ENCODE results near the gene NME4. TPM values are rescaled to one million over a fixed set of nuclear protein-coding genes. Genes with fewer than 3 reads are reported as not detected.

The NME4 gene
- total and polyA plus RNA-seq, 9 donors: 53.5 to 115 (median 96.4) TPM

- under 1% methylated on average over 93 of the region's 97 CpGs for WGBS (ENCODE audit: insufficient coverage)
- DNase-seq: no peak
- H3K27me3 ChIP-seq (ENCODE audit: control insufficient read depth, insufficient read depth, low read length): peaks cover 5% of the 10 kb centered on the region
Observed at GRCh38 chr16:426115-426905, 29.3 kb downstream of the NME4 start.

GRCh38 chr16:426906-427249 lies 29.9 kb downstream of the NME4 start:
- Histone ChIP-seq H3K4me1 (ENCODE audit: control insufficient read depth, insufficient read depth, low read length) (peaks cover 25% of the 10 kb centered on the region), H3K36me3 (ENCODE audit: control insufficient read depth, insufficient read depth, low read length) (peaks cover 4% of the 10 kb centered on the region), H3K9me3 (replicated peaks; ENCODE audit: control insufficient read depth, low read depth, low read length) (no peaks in the 10 kb centered on the region), H3K27me3 (ENCODE audit: control insufficient read depth, insufficient read depth, low read length) (peaks cover 5% of the 10 kb centered on the region), H3K4me3 (ENCODE audit: low read length) (peak overlapping the region; percentile 58), H3K27ac (ENCODE audit: low read length) (no peak overlapping the region)
- no peak for DNase-seq
- WGBS (ENCODE audit: insufficient coverage): no CpG with 5 or more reads among the region's 13 CpGs

More at GRCh38 chr16:426115-426905, 29.3 kb downstream of the NME4 start:
- Histone ChIP-seq H3K36me3 (ENCODE audit: control insufficient read depth, insufficient read depth, low read length) (peaks cover 4% of the 10 kb centered on the region), H3K27ac (ENCODE audit: low read length) (no peak overlapping the region), H3K4me3 (ENCODE audit: low read length) (peak overlapping the region; percentile 58), H3K4me1 (ENCODE audit: control insufficient read depth, insufficient read depth, low read length) (peaks cover 25% of the 10 kb centered on the region), H3K9me3 (replicated peaks; ENCODE audit: control insufficient read depth, low read depth, low read length) (no peaks in the 10 kb centered on the region)

GRCh38 chr16:427250-427649 lies 30.3 kb downstream of the NME4 start:
- Histone ChIP-seq H3K27me3 (ENCODE audit: control insufficient read depth, insufficient read depth, low read length) (peaks cover 5% of the 10 kb centered on the region), H3K9me3 (replicated peaks; ENCODE audit: control insufficient read depth, low read depth, low read length) (no peaks in the 10 kb centered on the region), H3K36me3 (ENCODE audit: control insufficient read depth, insufficient read depth, low read length) (peaks cover 4% of the 10 kb centered on the region), H3K4me1 (ENCODE audit: control insufficient read depth, insufficient read depth, low read length) (peaks cover 25% of the 10 kb centered on the region), H3K4me3 (ENCODE audit: low read length) (peak overlapping the region; percentile 58), H3K27ac (ENCODE audit: low read length) (no peak overlapping the region)
- 23% methylated on average over 5 of the region's 10 CpGs for WGBS (ENCODE audit: insufficient coverage)
- no peak for DNase-seq

GRCh38 chr16:430904-431303 lies 33.9 kb downstream of the NME4 start:
- H3K36me3 ChIP-seq (ENCODE audit: control insufficient read depth, insufficient read depth, low read length): peaks cover 4% of the 10 kb centered on the region
- DNase-seq: no peak
- H3K27ac ChIP-seq (ENCODE audit: low read length): no peak overlapping the region
- 100% methylated on average over 2 of the region's 7 CpGs for WGBS (ENCODE audit: insufficient coverage)
- no peak overlapping the region for H3K4me3 ChIP-seq (ENCODE audit: low read length)
- H3K4me1 ChIP-seq (ENCODE audit: control insufficient read depth, insufficient read depth, low read length): peaks cover 11% of the 10 kb centered on the region
- peaks cover 2% of the 10 kb centered on the region for H3K27me3 ChIP-seq (ENCODE audit: control insufficient read depth, insufficient read depth, low read length)
- H3K9me3 ChIP-seq (replicated peaks; ENCODE audit: control insufficient read depth, low read depth, low read length): no peaks in the 10 kb centered on the region

GRCh38 chr16:440627-441026 lies 43.6 kb downstream of the NME4 start:
- peak; percentile 74 for DNase-seq
- H3K27me3 ChIP-seq (ENCODE audit: control insufficient read depth, insufficient read depth, low read length): no peaks in the 10 kb centered on the region

GRCh38 chr16:441447-441846 lies 44.4 kb downstream of the NME4 start:
- Histone ChIP-seq H3K27me3 (ENCODE audit: control insufficient read depth, insufficient read depth, low read length) (no peaks in the 10 kb centered on the region), H3K36me3 (ENCODE audit: control insufficient read depth, insufficient read depth, low read length) (no peaks in the 10 kb centered on the region), H3K9me3 (replicated peaks; ENCODE audit: control insufficient read depth, low read depth, low read length) (no peaks in the 10 kb centered on the region), H3K4me1 (ENCODE audit: control insufficient read depth, insufficient read depth, low read length) (peaks cover 35% of the 10 kb centered on the region), H3K4me3 (ENCODE audit: low read length) (no peak overlapping the region), H3K27ac (ENCODE audit: low read length) (peak overlapping the region; percentile 31)
- no peak for DNase-seq
- 98% methylated on average over 5 of the region's 6 CpGs for WGBS (ENCODE audit: insufficient coverage)

More at GRCh38 chr16:440627-441026, 43.6 kb downstream of the NME4 start:
- H3K27ac ChIP-seq (ENCODE audit: low read length): peak overlapping the region; percentile 25
- H3K36me3 ChIP-seq (ENCODE audit: control insufficient read depth, insufficient read depth, low read length): no peaks in the 10 kb centered on the region
- no peak overlapping the region for H3K4me3 ChIP-seq (ENCODE audit: low read length)
- WGBS (ENCODE audit: insufficient coverage): 82% methylated on average over 3 of the region's 6 CpGs
- H3K4me1 ChIP-seq (ENCODE audit: control insufficient read depth, insufficient read depth, low read length): peaks cover 35% of the 10 kb centered on the region
- H3K9me3 ChIP-seq (replicated peaks; ENCODE audit: control insufficient read depth, low read depth, low read length): no peaks in the 10 kb centered on the region

GRCh38 chr16:442976-443375 lies 46.0 kb downstream of the NME4 start:
- H3K9me3 ChIP-seq (replicated peaks; ENCODE audit: control insufficient read depth, low read depth, low read length): no peaks in the 10 kb centered on the region
- 57% methylated on average over 1 of the region's 6 CpGs for WGBS (ENCODE audit: insufficient coverage)
- H3K4me1 ChIP-seq (ENCODE audit: control insufficient read depth, insufficient read depth, low read length): peaks cover 35% of the 10 kb centered on the region
- DNase-seq: no peak
- H3K27ac ChIP-seq (ENCODE audit: low read length): no peak overlapping the region
- no peaks in the 10 kb centered on the region for H3K36me3 ChIP-seq (ENCODE audit: control insufficient read depth, insufficient read depth, low read length)
- H3K27me3 ChIP-seq (ENCODE audit: control insufficient read depth, insufficient read depth, low read length): no peaks in the 10 kb centered on the region
- no peak overlapping the region for H3K4me3 ChIP-seq (ENCODE audit: low read length)

GRCh38 chr16:444027-444426 lies 47.0 kb downstream of the NME4 start:
- Histone ChIP-seq H3K27ac (ENCODE audit: low read length) (no peak overlapping the region), H3K27me3 (ENCODE audit: control insufficient read depth, insufficient read depth, low read length) (no peaks in the 10 kb centered on the region), H3K4me3 (ENCODE audit: low read length) (no peak overlapping the region), H3K9me3 (replicated peaks; ENCODE audit: control insufficient read depth, low read depth, low read length) (no peaks in the 10 kb centered on the region), H3K36me3 (ENCODE audit: control insufficient read depth, insufficient read depth, low read length) (no peaks in the 10 kb centered on the region), H3K4me1 (ENCODE audit: control insufficient read depth, insufficient read depth, low read length) (peaks cover 35% of the 10 kb centered on the region)
- DNase-seq: no peak
- whole genome bisulfite sequencing (ENCODE audit: insufficient coverage): 85% methylated on average over 4 of the region's 10 CpGs

- no peak for DNase-seq
- Histone ChIP-seq H3K4me1 (ENCODE audit: control insufficient read depth, insufficient read depth, low read length) (peaks cover 25% of the 10 kb centered on the region), H3K4me3 (ENCODE audit: low read length) (no peak overlapping the region), H3K27me3 (ENCODE audit: control insufficient read depth, insufficient read depth, low read length) (no peaks in the 10 kb centered on the region), H3K27ac (ENCODE audit: low read length) (no peak overlapping the region), H3K36me3 (ENCODE audit: control insufficient read depth, insufficient read depth, low read length) (no peaks in the 10 kb centered on the region), H3K9me3 (replicated peaks; ENCODE audit: control insufficient read depth, low read depth, low read length) (no peaks in the 10 kb centered on the region)
- 81% methylated on average over 3 of the region's 4 CpGs for WGBS (ENCODE audit: insufficient coverage)
Observed at GRCh38 chr16:445566-445965, 48.6 kb downstream of the NME4 start.

Measured in muscle of leg (tissue), 11 donors.